ENCODE measurements around the gene COL11A2. TPM values are rescaled to one million over a fixed set of nuclear protein-coding genes. Genes with fewer than 3 reads are reported as not detected.

COL11A2 gene
- total RNA-seq, 6 experiments from 2014 or later, result 0.15 to 0.69 (median 0.38) TPM

GRCh38 chr6:33132081-33132524 is 60.2 kb downstream of the COL11A2 start:
- no peak for DNase-seq
- Mint-ChIP-seq H3K27ac (no peak overlapping the region), H3K9me3 (no peaks in the 10 kb centered on the region), H3K27me3 (ENCODE audit: insufficient read depth) (peaks cover 28% of the 10 kb centered on the region), H3K4me1 (ENCODE audit: low read depth) (peaks cover 6% of the 10 kb centered on the region), H3K36me3 (ENCODE audit: low read depth) (no peaks in the 10 kb centered on the region), H3K4me3 (no peak overlapping the region)
- TF ChIP-seq CTCF (IDR thresholded peaks at IDR 0.05), result no peak

DNA sequence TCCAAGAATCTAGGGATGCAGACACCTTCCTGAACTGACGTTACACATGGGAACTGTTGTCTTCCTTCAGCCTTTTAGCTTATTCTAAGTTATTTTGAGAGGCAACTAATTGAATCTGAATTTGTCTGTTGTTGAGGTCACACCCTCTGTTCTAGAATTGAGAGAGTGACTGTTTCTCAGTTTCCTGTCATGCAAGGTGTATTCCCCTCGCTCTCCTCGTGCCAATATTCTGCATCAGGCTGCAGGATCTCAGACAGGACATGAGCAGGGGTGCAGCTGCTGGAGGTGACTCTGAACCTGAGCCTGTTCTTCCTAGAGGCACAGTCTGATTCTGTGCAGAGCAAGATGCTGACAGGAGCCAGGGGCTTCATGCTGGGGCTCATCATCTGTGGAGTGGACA is 63.9 kb downstream of the COL11A2 start:
- Mint-ChIP-seq H3K36me3 (ENCODE audit: low read depth) (peaks cover 10% of the 10 kb centered on the region), H3K27me3 (ENCODE audit: insufficient read depth) (peaks cover 39% of the 10 kb centered on the region), H3K9me3 (peaks cover 11% of the 10 kb centered on the region), H3K4me3 (no peak overlapping the region), H3K27ac (no peak overlapping the region), H3K4me1 (ENCODE audit: low read depth) (no peaks in the 10 kb centered on the region)
- no peak for DNase-seq
- no peak for TF ChIP-seq CTCF (IDR thresholded peaks at IDR 0.05)

GRCh38 chr6:33126101-33126714 is 66.1 kb downstream of the COL11A2 start:
- Mint-ChIP-seq H3K4me1 (ENCODE audit: low read depth) (no peaks in the 10 kb centered on the region), H3K36me3 (ENCODE audit: low read depth) (peaks cover 10% of the 10 kb centered on the region), H3K27ac (no peak overlapping the region), H3K4me3 (no peak overlapping the region), H3K27me3 (ENCODE audit: insufficient read depth) (peaks cover 42% of the 10 kb centered on the region), H3K9me3 (peaks cover 15% of the 10 kb centered on the region)
- peak; percentile 85 for TF ChIP-seq CTCF (IDR thresholded peaks at IDR 0.05)
- peak; percentile 20 for DNase-seq

- no peak overlapping the region for H3K4me3 Mint-ChIP-seq
- DNase-seq, result no peak
- no peaks in the 10 kb centered on the region for H3K4me1 Mint-ChIP-seq (ENCODE audit: low read depth)
- H3K27ac Mint-ChIP-seq, result no peak overlapping the region
- no peak for TF ChIP-seq CTCF (IDR thresholded peaks at IDR 0.05)
- H3K36me3 Mint-ChIP-seq (ENCODE audit: low read depth), result peaks cover 10% of the 10 kb centered on the region
- H3K9me3 Mint-ChIP-seq, result peaks cover 15% of the 10 kb centered on the region
- H3K27me3 Mint-ChIP-seq (ENCODE audit: insufficient read depth), result peaks cover 41% of the 10 kb centered on the region
Observed at GRCh38 chr6:33124947-33125346, 67.3 kb downstream of the COL11A2 start.

- peaks cover 15% of the 10 kb centered on the region for H3K9me3 Mint-ChIP-seq
- no peak for TF ChIP-seq CTCF (IDR thresholded peaks at IDR 0.05)
- no peak overlapping the region for H3K27ac Mint-ChIP-seq
- peaks cover 39% of the 10 kb centered on the region for H3K27me3 Mint-ChIP-seq (ENCODE audit: insufficient read depth)
- no peaks in the 10 kb centered on the region for H3K4me1 Mint-ChIP-seq (ENCODE audit: low read depth)
- no peak overlapping the region for H3K4me3 Mint-ChIP-seq
- H3K36me3 Mint-ChIP-seq (ENCODE audit: low read depth), result peaks cover 10% of the 10 kb centered on the region
- no peak for DNase-seq
Observed at GRCh38 chr6:33124525-33124901, 67.8 kb downstream of the COL11A2 start.
